ENCODE measurements around the gene C1orf105. TPM values are rescaled to one million over a fixed set of nuclear protein-coding genes. Genes with fewer than 3 reads are reported as not detected.
A peak's percentile ranks its signal among the peaks of the same experiment; 100 is the strongest.

The C1orf105 gene
- total RNA-seq, 1 experiment from 2014 or later, result not detected

DNA sequence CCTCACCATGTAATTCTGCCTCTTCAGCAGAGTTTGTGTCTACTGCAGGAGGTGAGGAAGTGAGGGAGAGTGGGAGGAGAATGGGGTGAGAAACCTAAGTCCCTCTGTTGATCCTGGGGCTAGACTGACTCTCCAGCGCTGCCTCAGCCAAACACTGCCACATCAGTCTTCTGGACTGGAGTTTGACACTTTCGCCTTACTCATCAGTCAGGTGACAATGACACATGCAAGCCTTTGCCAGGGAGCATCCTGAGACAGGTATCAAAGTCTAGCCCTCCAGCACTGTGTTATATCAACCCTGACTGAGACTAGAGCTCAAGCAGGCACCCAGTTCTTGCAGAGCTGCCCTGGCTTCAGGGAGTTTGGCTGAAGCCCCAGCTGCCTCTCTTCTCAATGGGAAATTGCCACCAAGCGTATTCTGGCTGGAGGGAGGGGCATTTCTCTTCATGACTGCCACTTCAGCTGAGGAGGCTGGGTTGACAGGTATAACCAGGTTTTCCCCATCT is 79.2 kb downstream of the C1orf105 start:
- Mint-ChIP-seq H3K4me3 (no peak overlapping the region), H3K4me1 (peaks cover 3% of the 10 kb centered on the region), H3K9me3 (no peaks in the 10 kb centered on the region), H3K27ac (no peak overlapping the region), H3K36me3 (no peaks in the 10 kb centered on the region), H3K27me3 (ENCODE audit: low read depth) (peaks cover 12% of the 10 kb centered on the region)
- CTCF ChIA-PET, result no interaction called here
- ATAC-seq (no peak), DNase-seq (ENCODE audit: low spot score) (no peak)
- POLR2A ChIA-PET, result no interaction called here
- TF ChIP-seq GABPB1 (CRISPR knock-in tag; IDR thresholded peaks at IDR 0.05) (peak; percentile 35; the same call in 1 of the 2 replicates), ZNF396 (CRISPR knock-in tag; IDR thresholded peaks at IDR 0.05; ENCODE audit: borderline replicate concordance) (no peak)

DNA sequence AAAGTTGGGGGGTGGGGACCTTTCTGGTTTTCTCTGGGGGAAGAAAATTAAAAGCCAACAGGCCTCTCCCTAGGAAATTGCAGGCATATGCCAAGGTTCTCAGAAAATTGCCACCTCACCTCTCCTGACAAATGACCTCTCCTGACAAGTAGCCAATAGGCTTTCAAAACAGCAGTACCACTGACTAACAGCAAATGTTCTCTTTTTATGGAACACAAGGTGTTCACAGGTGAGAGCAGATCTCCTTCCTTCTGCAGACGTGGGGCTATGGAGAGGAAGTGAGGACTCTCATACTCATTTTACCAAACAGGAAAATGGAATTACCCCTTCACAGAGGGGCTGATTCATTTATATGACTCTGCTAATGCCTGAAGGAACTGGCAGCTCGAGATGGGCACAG is 79.7 kb downstream of the C1orf105 start:
- no peaks in the 10 kb centered on the region for H3K9me3 Mint-ChIP-seq
- no peak for ATAC-seq
- no peak overlapping the region for H3K4me3 Mint-ChIP-seq
- peaks cover 14% of the 10 kb centered on the region for H3K27me3 Mint-ChIP-seq (ENCODE audit: low read depth)
- DNase-seq (ENCODE audit: low spot score), result no peak
- ChIA-PET POLR2A (no interaction called here), CTCF (no interaction called here)
- H3K4me1 Mint-ChIP-seq, result peaks cover 3% of the 10 kb centered on the region
- no peaks in the 10 kb centered on the region for H3K36me3 Mint-ChIP-seq
- no peak for TF ChIP-seq NFYB (CRISPR knock-in tag; conservative IDR thresholded peaks at IDR 0.05; ENCODE audit: low read depth)
- no peak for TF ChIP-seq SMAD4 (CRISPR knock-in tag; IDR thresholded peaks at IDR 0.05)
- no peak for TF ChIP-seq CBFB (CRISPR knock-in tag; IDR thresholded peaks at IDR 0.05; ENCODE audit: low read depth)
- no peak for TF ChIP-seq PRRX2 (CRISPR knock-in tag; IDR thresholded peaks at IDR 0.05)
- TF ChIP-seq ESRRA (CRISPR knock-in tag; IDR thresholded peaks at IDR 0.05; ENCODE audit: borderline replicate concordance), result no peak
- TF ChIP-seq ZNF671 (CRISPR knock-in tag; IDR thresholded peaks at IDR 0.05), result no peak
- TF ChIP-seq SP1 (CRISPR knock-in tag; conservative IDR thresholded peaks at IDR 0.05), result no peak
- TF ChIP-seq, protein P1, sequence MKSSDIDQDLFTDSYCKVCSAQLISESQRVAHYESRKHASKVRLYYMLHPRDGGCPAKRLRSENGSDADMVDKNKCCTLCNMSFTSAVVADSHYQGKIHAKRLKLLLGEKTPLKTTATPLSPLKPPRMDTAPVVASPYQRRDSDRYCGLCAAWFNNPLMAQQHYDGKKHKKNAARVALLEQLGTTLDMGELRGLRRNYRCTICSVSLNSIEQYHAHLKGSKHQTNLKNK (CRISPR knock-in tag; IDR thresholded peaks at IDR 0.05), result no peak
- no peak for TF ChIP-seq FOXK1 (CRISPR knock-in tag; IDR thresholded peaks at IDR 0.05)
- no peak overlapping the region; the same call in 1 of the 2 replicates for H3K27ac Mint-ChIP-seq

DNA sequence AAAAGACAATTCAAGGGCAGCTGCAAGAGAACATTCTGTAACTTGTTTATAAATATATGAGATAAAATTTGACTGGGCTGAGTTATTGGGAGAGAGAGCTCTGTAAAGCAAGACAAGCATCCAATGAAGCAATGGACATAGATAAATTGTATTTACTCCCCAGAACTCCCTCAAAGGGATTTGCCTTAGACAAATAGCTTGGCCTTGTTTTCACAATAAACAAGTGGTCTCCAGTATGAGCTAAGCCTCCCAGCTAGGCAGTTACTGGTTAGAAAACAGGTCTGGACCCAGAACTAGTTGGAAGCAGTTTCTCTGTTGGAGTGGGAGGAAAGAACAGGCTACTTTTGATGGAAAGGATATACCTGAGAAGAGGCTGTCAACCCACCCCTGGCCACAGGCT is 87.3 kb downstream of the C1orf105 start:
- no peaks in the 10 kb centered on the region for H3K36me3 Mint-ChIP-seq
- ATAC-seq (no peak), DNase-seq (ENCODE audit: low spot score) (no peak)
- no peaks in the 10 kb centered on the region for H3K4me1 Mint-ChIP-seq
- TF ChIP-seq GTF2I (CRISPR knock-in tag; conservative IDR thresholded peaks at IDR 0.05), result no peak
- no peak overlapping the region for H3K27ac Mint-ChIP-seq
- ChIA-PET POLR2A (no interaction called here), CTCF (no interaction called here)
- H3K27me3 Mint-ChIP-seq (ENCODE audit: low read depth), result peaks cover 4% of the 10 kb centered on the region; the same call in 1 of the 2 replicates
- H3K9me3 Mint-ChIP-seq, result 0 out of 2 replicates have a peak, but pooled peaks cover 2% of the 10 kb centered on the region
- no peak overlapping the region for H3K4me3 Mint-ChIP-seq

DNA sequence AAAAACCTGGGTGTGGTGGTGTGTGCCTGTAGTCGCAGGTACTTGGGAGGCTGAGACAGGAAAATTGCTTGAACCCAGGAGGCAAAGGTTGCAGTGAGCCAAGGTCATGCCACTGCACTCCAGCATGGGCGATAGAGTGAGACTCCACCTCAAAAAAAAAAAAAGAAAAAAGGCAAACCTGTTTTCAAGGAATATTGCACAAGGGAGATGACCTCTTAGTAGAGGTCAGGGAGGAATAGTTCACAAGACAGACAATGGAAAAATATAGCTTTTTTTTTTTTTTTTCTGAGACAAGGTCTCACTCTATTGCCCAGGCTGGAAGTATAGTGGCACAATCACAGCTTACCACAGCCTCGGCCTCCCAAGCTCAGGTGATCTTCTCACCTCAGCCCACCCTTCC is 90.0 kb downstream of the C1orf105 start:
- ATAC-seq (no peak), DNase-seq (ENCODE audit: low spot score) (no peak)
- H3K4me1 Mint-ChIP-seq, result no peaks in the 10 kb centered on the region
- H3K36me3 Mint-ChIP-seq, result no peaks in the 10 kb centered on the region
- peaks cover 3% of the 10 kb centered on the region; the same call in 1 of the 2 replicates for H3K27me3 Mint-ChIP-seq (ENCODE audit: low read depth)
- 0 out of 2 replicates have a peak, but pooled peaks cover 2% of the 10 kb centered on the region for H3K9me3 Mint-ChIP-seq
- TF ChIP-seq NFYB (CRISPR knock-in tag; conservative IDR thresholded peaks at IDR 0.05; ENCODE audit: low read depth) (no peak), NFE2L1 (CRISPR knock-in tag; IDR thresholded peaks at IDR 0.05) (no peak), NR1H2 (CRISPR knock-in tag; IDR thresholded peaks at IDR 0.05) (no peak), FOXK1 (CRISPR knock-in tag; IDR thresholded peaks at IDR 0.05) (no peak), KAT7 (CRISPR knock-in tag; IDR thresholded peaks at IDR 0.05; ENCODE audit: borderline replicate concordance) (no peak), ATF1 (CRISPR knock-in tag; IDR thresholded peaks at IDR 0.05) (no peak), FOXP1 (CRISPR knock-in tag; IDR thresholded peaks at IDR 0.05; ENCODE audit: borderline replicate concordance) (no peak), PRRX2 (CRISPR knock-in tag; IDR thresholded peaks at IDR 0.05) (no peak), SOX15 (CRISPR knock-in tag; IDR thresholded peaks at IDR 0.05) (no peak), CBFB (CRISPR knock-in tag; IDR thresholded peaks at IDR 0.05; ENCODE audit: low read depth) (no peak)
- TF ChIP-seq, protein P2, sequence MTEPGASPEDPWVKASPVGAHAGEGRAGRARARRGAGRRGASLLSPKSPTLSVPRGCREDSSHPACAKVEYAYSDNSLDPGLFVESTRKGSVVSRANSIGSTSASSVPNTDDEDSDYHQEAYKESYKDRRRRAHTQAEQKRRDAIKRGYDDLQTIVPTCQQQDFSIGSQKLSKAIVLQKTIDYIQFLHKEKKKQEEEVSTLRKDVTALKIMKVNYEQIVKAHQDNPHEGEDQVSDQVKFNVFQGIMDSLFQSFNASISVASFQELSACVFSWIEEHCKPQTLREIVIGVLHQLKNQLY (CRISPR knock-in tag; IDR thresholded peaks at IDR 0.05), result no peak
- TF ChIP-seq, protein P3, sequence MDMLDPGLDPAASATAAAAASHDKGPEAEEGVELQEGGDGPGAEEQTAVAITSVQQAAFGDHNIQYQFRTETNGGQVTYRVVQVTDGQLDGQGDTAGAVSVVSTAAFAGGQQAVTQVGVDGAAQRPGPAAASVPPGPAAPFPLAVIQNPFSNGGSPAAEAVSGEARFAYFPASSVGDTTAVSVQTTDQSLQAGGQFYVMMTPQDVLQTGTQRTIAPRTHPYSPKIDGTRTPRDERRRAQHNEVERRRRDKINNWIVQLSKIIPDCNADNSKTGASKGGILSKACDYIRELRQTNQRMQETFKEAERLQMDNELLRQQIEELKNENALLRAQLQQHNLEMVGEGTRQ (CRISPR knock-in tag; IDR thresholded peaks at IDR 0.05), result no peak
- TF ChIP-seq, protein P4, sequence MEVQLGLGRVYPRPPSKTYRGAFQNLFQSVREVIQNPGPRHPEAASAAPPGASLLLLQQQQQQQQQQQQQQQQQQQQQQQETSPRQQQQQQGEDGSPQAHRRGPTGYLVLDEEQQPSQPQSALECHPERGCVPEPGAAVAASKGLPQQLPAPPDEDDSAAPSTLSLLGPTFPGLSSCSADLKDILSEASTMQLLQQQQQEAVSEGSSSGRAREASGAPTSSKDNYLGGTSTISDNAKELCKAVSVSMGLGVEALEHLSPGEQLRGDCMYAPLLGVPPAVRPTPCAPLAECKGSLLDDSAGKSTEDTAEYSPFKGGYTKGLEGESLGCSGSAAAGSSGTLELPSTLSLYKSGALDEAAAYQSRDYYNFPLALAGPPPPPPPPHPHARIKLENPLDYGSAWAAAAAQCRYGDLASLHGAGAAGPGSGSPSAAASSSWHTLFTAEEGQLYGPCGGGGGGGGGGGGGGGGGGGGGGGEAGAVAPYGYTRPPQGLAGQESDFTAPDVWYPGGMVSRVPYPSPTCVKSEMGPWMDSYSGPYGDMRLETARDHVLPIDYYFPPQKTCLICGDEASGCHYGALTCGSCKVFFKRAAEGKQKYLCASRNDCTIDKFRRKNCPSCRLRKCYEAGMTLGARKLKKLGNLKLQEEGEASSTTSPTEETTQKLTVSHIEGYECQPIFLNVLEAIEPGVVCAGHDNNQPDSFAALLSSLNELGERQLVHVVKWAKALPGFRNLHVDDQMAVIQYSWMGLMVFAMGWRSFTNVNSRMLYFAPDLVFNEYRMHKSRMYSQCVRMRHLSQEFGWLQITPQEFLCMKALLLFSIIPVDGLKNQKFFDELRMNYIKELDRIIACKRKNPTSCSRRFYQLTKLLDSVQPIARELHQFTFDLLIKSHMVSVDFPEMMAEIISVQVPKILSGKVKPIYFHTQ (CRISPR knock-in tag; IDR thresholded peaks at IDR 0.05), result no peak
- CTCF ChIA-PET, result interaction anchor here (1.1 kb wide), 1 partner anchor 11 kb away, joined by 4 read pairs; no protein-coding TSS in a partner anchor
- H3K4me3 Mint-ChIP-seq, result no peak overlapping the region
- POLR2A ChIA-PET, result no interaction called here
- H3K27ac Mint-ChIP-seq, result no peak overlapping the region
